Smooth muscle cell of the brain vasculature (primary cell): ENCODE results near the gene TNFRSF11A.

Experiments used
- DNase-seq: peaks from one replicate; pipeline ENCODE4 v3.0.0-alpha.2; 2012; ENCODE audit warnings: low read depth, low spot score

Gene TNFRSF11A

DNA sequence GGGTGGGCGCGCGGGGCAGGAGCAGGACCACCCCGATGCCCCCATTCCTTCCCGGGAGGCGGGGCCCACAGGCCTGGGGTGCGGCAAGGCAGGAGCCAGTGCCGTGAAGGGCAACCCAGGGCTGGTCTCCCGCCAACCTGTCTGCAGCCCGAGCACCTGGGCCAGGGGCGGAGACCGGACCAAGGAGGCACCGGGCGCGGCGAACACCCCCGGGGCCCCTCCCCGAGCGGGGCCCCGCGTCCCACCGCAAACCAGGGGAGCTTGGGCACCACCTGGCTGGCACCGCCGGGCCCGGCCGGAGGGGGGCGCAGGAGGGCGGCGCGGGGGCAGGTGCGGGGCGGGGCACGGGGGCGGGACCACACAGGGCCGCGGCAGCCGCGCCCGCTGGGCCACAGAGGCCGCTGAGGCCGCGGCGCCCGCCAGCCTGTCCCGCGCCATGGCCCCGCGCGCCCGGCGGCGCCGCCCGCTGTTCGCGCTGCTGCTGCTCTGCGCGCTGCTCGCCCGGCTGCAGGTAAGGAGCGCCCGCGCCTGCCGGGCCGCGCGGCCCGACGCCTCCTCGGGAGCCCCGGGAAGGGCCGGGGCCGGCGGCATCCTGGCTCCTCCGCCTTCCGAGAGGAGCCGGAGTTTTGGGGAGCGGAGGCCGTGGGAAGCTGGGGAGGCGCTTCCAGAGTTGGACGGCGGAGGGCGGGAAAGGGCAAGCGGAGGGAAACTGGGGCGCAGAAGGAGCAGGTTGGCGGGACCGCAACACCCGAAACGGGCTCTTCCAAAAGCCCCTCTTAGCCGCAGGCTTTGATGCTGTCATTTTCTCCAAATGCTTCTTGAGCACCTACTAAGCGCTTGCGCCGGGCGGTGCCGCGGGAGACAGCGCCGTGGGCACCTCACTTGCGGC is at the start of gene TNFRSF11A:
Gene TNFRSF11A, plus strand, starts transcription at position 394 of the 889 bp plus-strand sequence. Its CDS starts 43 bp downstream, at position 437.
- no peak for DNase-seq

DNA sequence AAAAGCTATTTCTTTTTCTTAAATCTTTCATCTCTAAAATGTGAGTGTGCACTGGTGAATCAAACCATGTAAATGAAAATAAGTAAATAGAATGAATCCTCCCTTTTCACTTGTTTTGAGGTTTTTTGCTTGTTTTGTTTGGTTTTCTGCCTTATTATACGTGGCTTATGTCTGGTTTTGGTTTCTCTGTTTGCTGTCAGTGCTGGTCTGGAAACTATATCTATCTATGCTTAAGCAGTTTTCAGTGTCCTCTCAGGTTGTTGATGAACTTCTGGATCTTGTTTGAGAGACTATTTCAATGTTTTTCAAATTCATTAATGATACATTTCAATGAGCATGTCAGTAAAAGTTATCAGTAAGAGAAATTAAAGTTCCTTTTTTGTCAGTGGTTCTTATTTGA is 48.1 kb upstream of the TNFRSF11A start:
- no peak for DNase-seq

DNA sequence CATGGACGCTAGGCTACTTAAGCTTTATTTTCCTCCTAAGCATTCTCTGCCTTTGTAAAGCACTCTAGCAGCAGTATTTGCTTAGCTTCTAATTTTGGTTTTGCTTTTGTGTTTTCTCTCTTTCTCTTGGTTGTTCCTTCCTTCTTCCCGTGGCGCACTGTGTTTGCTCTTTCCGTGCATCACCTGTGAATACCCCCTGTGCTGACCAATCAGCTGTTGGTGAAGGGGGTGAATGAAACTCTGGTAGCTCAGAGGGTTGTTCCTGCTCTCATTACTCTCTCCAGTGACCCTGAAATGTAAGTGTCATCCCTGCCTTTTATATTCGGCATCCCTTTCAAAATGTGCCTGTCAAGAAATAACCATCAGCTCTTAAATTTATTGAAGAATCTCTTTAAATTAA is 45.5 kb upstream of the TNFRSF11A start:
- no peak for DNase-seq

DNA sequence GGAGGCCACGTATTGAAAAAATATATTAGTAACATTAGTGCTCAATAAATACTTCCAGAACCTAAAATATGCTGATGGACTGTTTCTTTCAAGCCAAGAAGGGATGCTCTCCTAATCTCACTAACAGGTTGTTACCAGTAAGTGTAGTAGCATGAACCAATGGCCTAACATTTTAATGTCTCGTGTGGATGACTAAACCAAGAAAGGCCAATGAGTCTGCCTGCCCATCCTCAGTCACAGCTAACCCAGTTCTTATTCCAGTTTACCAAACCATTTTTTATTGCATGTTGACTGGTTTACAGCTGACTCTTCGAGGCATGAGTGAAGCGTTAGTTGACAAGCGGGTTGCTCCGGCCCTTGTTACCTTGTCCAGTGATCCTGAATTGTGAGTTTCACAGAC is 45.1 kb upstream of the TNFRSF11A start:
- no peak for DNase-seq

DNA sequence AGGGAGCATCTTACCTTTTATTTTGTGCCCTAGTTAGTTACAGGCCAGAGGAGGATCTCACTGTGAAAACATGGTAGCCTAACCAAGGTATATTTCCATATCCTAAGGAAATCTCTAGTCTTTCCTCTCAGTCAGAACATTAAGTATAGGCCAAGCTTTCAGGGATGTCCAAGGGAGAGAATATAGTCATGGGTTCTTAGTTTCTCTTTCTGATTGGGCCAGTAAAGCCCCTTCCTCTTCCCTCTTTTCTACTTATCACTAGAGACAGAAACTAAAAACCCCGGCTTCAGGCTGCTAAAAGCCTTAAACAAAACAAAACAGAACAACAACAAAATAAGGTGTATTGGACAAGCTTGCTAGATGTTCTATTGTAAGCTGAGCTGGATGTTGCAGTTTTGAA is 44.3 kb upstream of the TNFRSF11A start:
- DNase-seq, result no peak

DNA sequence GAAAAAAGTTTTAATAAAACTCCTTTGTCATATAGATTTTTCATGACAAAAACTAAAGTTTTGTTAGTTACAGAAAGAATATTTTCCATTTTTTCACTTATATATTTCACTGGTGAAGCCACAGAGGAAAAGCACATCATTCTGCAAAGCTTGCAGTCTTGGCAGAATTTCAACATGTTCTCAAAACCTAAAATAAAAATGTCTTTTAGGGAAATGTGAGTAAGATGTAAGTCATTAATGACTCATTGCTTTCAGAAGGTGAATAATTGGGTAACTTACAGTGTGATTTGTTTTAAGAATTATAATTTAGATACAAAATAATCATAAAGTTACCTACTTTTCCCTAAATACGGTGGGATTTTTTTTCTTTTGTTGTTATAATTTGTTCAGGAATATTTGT is 43.4 kb upstream of the TNFRSF11A start:
- no peak for DNase-seq

DNA sequence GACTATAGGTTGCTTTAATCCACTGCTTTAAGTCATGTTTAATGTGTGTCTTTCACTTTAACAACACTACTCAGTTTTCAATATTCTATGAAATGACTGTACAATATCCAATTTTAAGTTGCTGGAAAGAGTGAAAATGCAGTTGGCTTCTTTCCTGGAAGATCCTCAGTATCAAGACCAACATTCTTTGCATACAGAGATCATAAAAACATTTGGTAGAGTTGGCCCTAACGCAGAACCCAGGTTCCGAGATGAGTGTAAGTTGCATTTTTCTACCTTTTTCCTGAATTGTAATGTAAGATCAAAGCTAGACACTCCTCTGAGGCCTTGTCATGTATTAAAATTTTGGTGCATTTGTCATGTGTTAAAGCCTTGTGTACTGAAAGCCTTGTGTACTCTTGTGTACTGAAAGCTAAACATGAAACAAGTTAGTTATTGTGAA is 42.9 kb upstream of the TNFRSF11A start:
- DNase-seq, result no peak

DNA sequence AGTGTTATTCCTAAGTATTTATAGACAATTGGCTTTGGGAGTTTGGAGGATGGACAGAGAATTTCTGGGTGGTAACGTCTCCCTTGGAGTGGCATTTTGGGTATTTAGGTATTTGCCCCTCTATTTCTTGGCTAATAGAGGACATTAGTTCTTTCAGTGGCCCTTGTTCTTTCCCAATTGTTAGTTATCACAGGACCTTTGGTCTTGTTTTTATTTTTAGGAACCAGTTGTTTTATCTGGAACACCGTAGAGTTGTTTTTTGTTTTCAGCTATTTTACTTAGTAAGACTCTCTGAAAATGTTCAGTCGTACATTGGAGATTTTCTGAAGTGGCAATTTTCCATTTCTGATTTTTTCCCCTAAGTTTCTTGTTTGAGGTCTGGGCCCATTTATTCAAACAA is 40.5 kb upstream of the TNFRSF11A start:
- DNase-seq, result no peak

DNA sequence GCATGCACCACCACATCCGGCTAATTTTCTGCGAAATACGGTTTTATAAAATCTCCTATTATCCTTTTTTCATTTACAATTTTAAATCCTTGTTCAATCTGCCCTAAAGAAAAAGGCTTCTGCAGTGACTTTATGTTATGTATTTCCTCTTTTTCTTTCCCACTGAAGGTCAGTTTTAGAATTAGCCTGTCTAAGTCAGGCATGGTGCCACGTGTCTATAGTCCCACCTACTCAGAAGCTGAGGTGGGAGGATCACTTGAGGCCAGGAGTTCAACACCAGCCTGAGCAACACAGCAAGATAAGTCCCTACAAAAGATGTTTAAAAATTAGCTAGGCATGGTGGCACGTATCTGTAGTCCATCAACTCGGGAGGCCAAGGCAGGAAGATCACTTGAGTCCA is 39.8 kb upstream of the TNFRSF11A start:
- DNase-seq, result no peak

DNA sequence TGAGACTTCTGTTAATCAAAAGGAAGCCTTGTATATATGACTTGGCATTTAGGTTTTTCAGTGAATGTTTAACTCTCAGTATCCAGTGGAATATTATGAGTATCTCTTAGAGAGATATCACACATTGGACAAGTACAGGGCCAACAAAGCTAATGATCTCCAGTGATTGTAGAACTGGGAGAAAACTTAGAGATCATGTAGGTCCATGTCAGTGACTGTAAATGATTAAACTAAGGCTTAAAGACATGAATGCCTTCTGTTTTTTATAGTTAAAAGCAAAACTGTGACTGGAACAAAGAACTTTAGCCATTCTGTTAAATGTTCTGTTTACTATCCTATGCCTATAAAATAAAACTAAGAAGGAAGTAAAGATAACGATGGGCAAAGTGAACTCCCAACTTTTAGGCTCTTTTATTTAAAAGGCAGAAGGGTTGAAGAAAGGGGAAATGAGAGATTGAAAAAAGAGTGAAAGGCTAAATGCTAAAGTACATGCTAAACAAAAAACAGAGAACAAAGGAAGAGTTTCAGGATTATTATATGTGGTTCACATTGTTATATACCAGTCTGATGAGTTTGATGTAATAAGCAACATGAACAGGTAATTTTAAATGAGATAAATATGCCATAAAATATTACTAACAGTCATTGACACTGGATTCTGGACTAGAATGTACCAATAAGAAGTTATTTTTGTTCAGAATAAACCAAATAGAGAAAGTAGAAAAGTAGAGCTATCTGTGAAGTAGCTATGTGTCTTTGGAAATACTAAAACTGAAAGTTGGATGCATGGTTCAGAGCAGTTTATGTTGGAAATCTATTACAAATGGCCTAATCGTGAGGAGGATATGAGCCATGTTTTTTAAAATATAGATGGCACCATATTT is 37.1 kb upstream of the TNFRSF11A start:
- no peak for DNase-seq

DNA sequence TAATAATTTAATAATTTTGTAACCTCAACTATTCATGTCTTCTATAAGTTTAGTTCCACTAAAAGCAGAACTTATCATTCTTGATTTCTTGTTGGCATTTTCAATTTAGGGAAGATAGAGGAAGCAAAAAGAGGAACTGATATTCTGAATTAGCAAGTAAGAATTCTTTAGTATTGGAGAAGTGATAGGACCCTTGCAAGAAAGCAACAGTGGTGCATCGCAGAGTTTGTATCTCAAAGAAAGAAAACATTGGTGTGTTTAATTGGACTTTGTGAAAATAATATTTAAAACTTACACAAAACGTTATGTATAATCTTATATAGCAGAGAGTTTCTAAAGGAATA is 36.5 kb upstream of the TNFRSF11A start:
- no peak for DNase-seq

DNA sequence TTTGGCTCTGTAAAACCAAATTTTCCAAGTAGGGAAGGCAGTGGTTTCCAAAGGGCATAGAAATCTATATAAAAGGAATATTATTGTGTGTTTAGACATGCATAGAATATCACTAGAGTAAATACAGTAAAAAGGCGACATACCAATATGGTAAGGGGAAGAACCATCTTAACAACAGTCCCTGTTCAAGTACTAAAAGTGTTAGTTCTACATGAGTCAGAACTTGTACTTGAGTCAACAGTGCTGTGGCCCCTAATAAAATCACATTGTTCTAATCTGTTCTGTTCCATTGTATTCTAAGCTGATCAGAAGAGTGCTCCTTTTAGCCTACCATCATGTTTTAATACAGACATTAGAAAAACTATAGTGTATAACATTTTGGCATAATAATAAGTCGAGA is 36.1 kb upstream of the TNFRSF11A start:
- DNase-seq, result no peak

DNA sequence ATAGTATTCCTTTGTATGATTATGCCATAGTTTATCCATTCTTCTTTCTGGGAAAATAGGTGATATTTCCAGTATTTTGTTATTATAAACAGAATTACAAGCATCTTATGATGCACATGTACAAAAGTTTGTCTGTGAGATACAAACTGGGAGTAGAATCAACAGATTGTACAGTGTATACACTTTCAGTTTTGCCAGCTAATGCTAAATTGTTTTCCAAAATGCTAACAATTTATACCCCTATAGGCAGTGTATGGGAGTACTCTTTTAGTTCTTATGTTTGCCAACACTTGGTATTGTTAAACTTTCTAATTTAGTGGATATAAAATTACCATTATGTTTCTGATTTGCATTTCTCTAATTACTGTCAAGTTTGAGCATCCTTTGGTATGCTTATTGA is 31.0 kb upstream of the TNFRSF11A start:
- no peak for DNase-seq

DNA sequence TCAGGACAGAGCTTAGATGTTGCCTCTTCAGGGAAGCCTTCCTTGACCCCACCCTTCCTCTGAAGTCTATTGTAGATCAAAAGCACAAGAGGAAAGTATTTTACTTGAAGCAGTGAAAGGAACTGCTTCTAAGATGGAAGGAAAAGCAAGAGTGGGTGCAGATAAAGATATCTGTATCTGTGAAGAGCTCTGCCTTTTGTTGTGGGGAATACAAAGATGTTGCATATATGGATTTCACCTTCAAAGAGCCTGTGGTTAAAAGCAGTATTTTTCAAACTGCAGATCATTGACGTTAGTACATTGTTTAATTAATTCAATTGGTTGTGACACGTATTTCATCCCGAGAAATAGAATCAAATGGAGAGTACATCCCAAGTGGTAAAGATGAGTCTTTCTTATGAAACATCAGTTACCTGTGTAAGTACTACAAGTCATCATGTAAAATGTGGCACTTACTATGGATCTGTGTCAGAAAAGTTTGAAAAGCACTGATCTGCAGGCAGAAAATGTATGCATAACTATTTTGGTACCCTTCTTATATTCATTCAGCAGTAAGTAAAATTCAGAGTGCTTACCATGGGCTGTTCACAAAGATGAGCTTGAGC is 24.6 kb upstream of the TNFRSF11A start:
- DNase-seq, result no peak

DNA sequence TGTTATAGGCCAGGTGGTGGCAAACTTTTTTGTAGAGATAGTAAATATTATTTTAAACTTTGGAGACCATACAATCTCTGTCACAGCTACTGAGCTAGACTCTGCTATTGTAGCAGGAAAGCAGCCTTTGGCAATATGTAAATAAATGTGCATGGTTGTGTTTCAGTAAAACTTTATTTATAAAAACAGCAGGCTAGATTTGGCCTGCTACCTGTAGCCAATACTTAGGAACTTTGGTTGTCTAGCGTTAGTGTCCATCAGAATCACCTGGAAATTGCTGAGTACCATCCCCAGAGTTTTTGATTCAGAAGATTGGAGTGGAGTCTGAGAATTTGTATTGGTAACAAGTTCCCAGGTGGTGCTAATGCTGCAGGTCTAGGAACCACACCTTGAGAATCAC is 23.8 kb upstream of the TNFRSF11A start:
- no peak for DNase-seq

DNA sequence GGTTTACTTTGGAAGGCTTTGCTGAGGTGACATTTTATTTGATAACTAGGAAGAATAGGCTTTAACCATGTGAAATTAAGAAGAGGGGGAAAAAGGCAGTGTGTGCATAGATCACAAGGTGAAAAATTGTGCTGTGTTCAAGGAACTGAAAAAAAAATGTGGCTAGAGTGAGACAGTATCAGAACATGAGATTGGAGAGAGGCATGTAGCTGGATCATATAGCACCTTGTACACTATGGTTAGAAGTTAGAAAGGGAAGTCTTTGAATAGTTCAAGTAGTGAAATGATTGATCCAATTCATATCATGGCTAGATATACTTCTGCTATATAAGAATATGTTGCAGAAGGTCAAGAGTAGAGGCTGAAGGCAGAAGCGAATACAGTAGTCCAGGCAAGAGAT is 12.3 kb upstream of the TNFRSF11A start:
- DNase-seq, result no peak

DNA sequence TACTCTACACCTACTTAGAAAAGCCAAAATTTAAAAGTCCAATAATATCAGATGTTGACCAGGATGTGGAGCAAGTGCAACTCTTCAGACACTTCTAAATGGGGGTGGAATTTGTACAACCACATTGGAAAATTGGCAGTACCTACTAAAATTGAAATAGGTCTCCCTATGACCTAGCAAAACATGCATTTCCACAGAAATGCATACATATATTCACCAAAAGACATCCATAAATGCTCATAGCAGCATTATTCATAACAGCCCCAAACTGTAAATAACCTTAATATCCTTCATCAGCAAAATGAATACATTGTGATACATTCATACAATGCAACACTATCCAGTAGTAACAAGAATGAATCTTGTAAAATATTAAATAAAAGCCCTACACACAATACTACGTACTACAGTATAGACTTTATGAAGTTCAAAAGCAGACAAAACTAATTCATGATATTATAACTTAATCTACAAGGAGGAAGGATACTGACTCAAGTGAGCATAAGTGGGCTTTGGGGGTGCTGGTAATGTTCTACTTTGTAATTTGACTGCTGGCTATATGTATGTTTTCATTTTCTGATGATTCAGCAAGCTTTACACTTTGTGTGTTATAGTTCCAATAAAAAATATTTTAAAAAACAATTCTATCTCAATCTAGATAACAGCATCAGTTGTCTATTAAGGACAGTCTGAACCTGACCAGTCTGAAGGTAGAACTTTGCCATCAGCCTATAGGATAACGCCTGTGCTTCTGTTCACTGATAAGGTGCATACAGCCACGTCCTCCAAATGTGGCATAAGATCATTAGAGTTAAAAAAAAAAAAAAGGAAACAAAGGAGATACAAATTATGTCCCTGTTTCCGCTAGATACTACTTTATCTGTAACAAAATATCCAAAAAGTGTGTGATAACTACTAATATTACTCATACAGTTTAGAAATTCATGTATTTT is 6.6 kb upstream of the TNFRSF11A start:
- no peak for DNase-seq

DNA sequence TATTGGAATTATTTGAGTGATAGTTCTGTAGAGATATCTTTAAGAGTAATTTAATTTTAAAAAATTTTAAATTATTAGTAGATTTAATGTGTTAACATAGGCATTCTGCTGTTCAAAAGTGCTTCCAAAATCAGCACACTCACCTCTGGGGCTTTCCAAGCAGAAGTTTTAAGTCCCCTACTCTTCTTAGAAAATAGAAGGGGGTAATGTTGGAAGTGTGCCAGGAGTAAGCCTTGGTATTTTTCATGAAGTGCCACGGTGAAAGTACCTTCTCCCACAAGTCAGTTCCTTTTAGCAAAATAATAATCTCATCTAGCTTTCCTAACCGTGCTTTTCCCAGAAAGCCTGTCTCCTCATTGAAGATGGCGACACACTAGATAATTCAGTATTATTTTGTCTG is 3.9 kb upstream of the TNFRSF11A start:
- no peak for DNase-seq

DNA sequence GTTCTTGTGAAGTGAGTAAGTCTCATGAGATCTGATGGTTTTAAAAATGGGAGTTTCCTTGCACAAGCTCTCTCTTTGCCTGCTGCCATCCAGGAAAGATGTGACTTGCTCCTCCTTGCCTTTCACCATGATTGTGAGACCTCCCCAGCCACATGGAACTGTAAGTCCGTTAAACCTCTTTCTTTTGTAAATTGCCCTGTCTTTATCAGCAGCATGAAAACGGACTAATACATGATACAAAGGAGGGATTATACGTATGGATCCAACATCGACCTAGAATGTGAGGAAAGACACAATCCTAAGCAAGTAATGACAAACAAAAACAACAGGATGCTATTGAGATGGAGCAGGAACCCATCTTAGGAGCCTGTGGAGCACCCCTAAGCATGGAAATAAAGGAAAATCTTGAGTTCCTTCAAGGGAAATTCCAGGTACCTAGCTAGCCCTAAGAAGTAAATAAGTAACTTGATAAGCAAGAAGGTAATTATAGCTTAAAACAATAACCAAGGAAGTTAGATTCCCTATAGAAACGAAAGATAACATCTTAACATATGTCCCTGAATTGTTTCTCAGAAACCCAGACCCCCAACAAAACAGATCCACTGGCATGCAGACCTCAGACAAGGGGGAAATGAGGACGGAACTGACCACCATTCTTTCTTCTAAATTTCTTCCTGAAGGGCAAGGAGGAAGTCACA is 1.5 kb upstream of the TNFRSF11A start:
- DNase-seq, result no peak

DNA sequence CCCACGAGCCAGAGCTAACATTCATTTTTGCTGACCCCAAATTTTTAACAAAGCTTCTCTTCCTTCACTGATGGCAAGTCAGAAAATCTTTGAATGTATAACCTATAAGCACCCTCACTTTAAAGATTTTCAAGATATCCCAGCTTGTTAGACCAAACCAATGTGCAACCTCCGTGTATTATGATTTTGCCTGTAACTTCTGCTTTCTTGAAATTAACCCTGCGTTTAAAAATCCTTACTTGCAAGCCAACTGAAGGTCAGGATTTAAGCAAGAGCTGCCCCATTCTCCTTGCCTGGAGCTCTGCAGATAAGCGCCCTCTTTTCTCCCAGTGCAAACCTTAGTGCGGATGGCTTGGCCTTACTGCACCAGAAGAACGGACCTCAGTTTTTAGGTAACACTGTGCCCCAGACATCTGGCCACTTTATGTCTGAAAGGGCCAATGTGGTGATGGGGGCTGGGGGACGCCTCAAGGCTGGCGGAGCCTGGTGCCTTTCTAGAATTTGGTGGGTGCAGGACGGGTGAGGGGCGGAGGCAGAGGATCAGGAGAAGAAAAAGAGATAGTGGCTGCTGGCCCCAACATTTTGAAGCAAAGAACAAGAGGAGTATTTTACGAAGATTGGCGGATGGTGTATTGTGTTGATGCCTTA is 805 bp upstream of the TNFRSF11A start:
- DNase-seq, result no peak
